Breast epithelium (tissue), 3 donors: Measurements from ENCODE around the gene PARG.
"Not testable (repeated sequence)": the region's sequence is repeated elsewhere in the genome, so short reads cannot be mapped to it uniquely, and the experiment has no call there.

Experiments
- POLR2A ChIP-seq: fragments of 450-650 bp; IDR thresholded peaks from one replicate; pipeline ENCODE4 v1.6.1; 2016; ENCODE audit warnings: antibody characterized with exemption, mild to moderate bottlenecking, moderate library complexity
- POLR2AphosphoS5 ChIP-seq, 3 donors: sonication (generic); formaldehyde crosslinking; IDR thresholded peaks; one replicate each; pipeline ENCODE4 v1.6.1; 2017; ENCODE audit warnings: antibody characterized with exemption in 3 of 3
- TF ChIP-seq, protein P1 (sequence below), 3 donors: fragments of 450-650 bp; IDR thresholded peaks; one replicate each; pipeline ENCODE4 v1.5.1; 2016 to 2017; ENCODE audit warnings: antibody characterized with exemption in 3 of 3, mild to moderate bottlenecking in 3 of 3, moderate library complexity in 3 of 3

DNA sequence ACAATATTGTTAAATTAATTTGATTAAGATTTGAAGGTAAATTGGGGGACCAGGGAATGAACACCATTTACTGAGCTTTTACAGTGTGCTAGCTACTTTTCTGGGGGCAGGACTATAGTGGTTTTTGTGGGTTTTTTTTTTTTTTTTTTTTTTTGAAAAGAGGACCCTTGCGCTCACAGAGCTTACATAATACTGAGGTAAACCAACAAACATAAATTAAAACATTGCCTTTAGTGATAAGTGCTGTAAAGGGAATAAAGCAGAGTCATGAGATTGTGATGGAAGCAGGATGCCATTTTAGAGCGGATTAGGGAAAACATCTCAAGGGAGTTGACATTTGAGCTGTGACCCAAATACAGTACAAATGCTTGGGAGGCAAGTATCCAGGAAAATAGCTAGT lies 1.8 kb upstream of the PARG start:
- TF ChIP-seq, protein P1, sequence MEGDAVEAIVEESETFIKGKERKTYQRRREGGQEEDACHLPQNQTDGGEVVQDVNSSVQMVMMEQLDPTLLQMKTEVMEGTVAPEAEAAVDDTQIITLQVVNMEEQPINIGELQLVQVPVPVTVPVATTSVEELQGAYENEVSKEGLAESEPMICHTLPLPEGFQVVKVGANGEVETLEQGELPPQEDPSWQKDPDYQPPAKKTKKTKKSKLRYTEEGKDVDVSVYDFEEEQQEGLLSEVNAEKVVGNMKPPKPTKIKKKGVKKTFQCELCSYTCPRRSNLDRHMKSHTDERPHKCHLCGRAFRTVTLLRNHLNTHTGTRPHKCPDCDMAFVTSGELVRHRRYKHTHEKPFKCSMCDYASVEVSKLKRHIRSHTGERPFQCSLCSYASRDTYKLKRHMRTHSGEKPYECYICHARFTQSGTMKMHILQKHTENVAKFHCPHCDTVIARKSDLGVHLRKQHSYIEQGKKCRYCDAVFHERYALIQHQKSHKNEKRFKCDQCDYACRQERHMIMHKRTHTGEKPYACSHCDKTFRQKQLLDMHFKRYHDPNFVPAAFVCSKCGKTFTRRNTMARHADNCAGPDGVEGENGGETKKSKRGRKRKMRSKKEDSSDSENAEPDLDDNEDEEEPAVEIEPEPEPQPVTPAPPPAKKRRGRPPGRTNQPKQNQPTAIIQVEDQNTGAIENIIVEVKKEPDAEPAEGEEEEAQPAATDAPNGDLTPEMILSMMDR (IDR thresholded peaks at IDR 0.05): not testable (repeated sequence)
- not testable (repeated sequence) for TF ChIP-seq POLR2A; POLR2AphosphoS5 (IDR thresholded peaks at IDR 0.05)
